Gastroesophageal sphincter (tissue), 3 donors: ENCODE data around the gene PIK3R3.

Experiments
- CTCF ChIP-seq, 4 experiments: fragments of 200-600 bp in 2 of 4; fragments of 450-650 bp in 2 of 4; sonication (generic) in 1 of 4; IDR thresholded peaks; one replicate each; pipeline ENCODE4 v1.5.1; 2017 to 2019; ENCODE audit warnings: antibody characterized with exemption in 4 of 4, mild to moderate bottlenecking in 2 of 4, moderate library complexity in 2 of 4
- EP300 ChIP-seq: sonication (generic); formaldehyde crosslinking; IDR thresholded peaks from one replicate; pipeline ENCODE4 v1.6.1; 2017; ENCODE audit warnings: antibody characterized with exemption, mild to moderate bottlenecking
- POLR2A ChIP-seq, 2 donors: fragments of 450-650 bp; IDR thresholded peaks; one replicate each; pipeline ENCODE4 v1.6.1; 2017; ENCODE audit warnings: antibody characterized with exemption in 2 of 2, mild to moderate bottlenecking in 2 of 2, moderate library complexity in 1 of 2

DNA sequence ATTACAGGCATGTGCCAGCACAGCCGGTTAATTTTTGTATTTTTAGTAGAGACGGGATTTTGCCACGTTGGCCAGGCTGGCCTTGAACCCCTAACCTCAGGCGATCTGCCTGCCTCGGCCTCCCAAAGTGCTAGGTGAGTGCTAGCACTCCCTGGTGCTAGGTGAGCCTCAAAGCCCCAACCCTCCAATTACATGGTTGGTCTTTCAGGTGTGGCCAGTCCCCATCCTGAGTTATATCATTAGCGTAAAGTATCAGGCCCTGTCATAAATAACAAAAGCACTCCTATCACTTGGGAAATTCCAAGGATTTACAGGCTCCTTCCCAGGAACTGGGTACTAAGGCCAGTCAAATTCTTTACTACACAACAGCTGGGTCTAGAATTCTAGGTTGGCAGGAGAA, 138.0 kb downstream of the PIK3R3 start:
- TF ChIP-seq POLR2A (IDR thresholded peaks at IDR 0.05): no peak
- TF ChIP-seq CTCF (IDR thresholded peaks at IDR 0.05): no peak
- no peak for TF ChIP-seq EP300
